Keratinocyte (primary cell): ENCODE measurements around the gene TUBA1B. TPM values are rescaled to one million over a fixed set of nuclear protein-coding genes. Genes with fewer than 3 reads are reported as not detected.

Experiments
- DNase-seq: peaks from one replicate; pipeline ENCODE4 v3.0.0-alpha.2; 2011; ENCODE audit warnings: low read depth, missing footprints, low spot score
- FAIRE-seq: peaks from 2 replicates; lab custom pipeline; 2011; peaks lifted over from hg19 to GRCh38; lab: Jason Lieb, UNC
- H2AFZ ChIP-seq: 2 replicates; pipeline ENCODE4 v1.6.0; 2012; ENCODE audit warnings: low read length, control low read depth, inconsistent platforms; ENCODE audit not compliant: control insufficient read depth
- H3K27ac ChIP-seq: 2 replicates; pipeline ENCODE4 v1.5.1; 2011; ENCODE audit warnings: low read length; ENCODE audit not compliant: control insufficient read depth, insufficient read depth
- H3K27me3 ChIP-seq: 3 replicates; pipeline ENCODE4 v1.6.0; 2011; ENCODE audit warnings: low read length; ENCODE audit not compliant: control insufficient read depth, insufficient read depth; ENCODE audit errors: extremely low read depth
- H3K36me3 ChIP-seq, 2 experiments: 2 replicates in 1 of 2; 3 replicates in 1 of 2; pipeline ENCODE4 v1.5.1; 2011; ENCODE audit warnings: low read length in 2 of 2, mild to moderate bottlenecking in 1 of 2; ENCODE audit not compliant: control insufficient read depth in 2 of 2, insufficient read depth in 2 of 2; ENCODE audit errors: extremely low read depth in 1 of 2
- H3K4me1 ChIP-seq: 3 replicates; pipeline ENCODE4 v1.5.1; 2011; ENCODE audit warnings: low read length; ENCODE audit not compliant: control insufficient read depth, insufficient read depth; ENCODE audit errors: extremely low read depth
- H3K4me2 ChIP-seq: 3 replicates; pipeline ENCODE4 v1.6.0; 2011; ENCODE audit warnings: low read depth, low read length; ENCODE audit not compliant: control insufficient read depth, insufficient read depth; ENCODE audit errors: extremely low read depth
- H3K4me3 ChIP-seq, 3 experiments: fragments of 200-600 bp in 1 of 3; sonication (generic) in 1 of 3; 2 replicates in 2 of 3; 3 replicates in 1 of 3; pipeline ENCODE4 v1.5.1; 2011 to 2016; ENCODE audit warnings: low read length in 3 of 3, mild to moderate bottlenecking in 3 of 3, control low read depth in 2 of 3, inconsistent platforms in 1 of 3, low read depth in 1 of 3, mixed read lengths in 1 of 3, mixed run types in 1 of 3, moderate library complexity in 1 of 3; ENCODE audit not compliant: control insufficient read depth in 2 of 3, insufficient read depth in 2 of 3; ENCODE audit errors: extremely low read depth in 1 of 3
- H3K79me2 ChIP-seq: 2 replicates; pipeline ENCODE4 v1.6.0; 2012; ENCODE audit warnings: low read length; ENCODE audit not compliant: control insufficient read depth, insufficient read depth
- H3K9ac ChIP-seq: 3 replicates; pipeline ENCODE4 v1.6.0; 2011; ENCODE audit warnings: low read length; ENCODE audit not compliant: control insufficient read depth, insufficient read depth; ENCODE audit errors: extremely low read depth
- H3K9me1 ChIP-seq: 3 replicates; pipeline ENCODE4 v1.6.0; 2011; ENCODE audit warnings: low read length; ENCODE audit not compliant: control insufficient read depth, insufficient read depth; ENCODE audit errors: extremely low read depth
- H3K9me3 ChIP-seq: 2 replicates; pipeline ENCODE4 v1.5.1; 2012; ENCODE audit warnings: low read depth, low read length; ENCODE audit not compliant: control insufficient read depth
- H4K20me1 ChIP-seq: 3 replicates; pipeline ENCODE4 v1.6.0; 2011; ENCODE audit warnings: low read length; ENCODE audit not compliant: control insufficient read depth, insufficient read depth; ENCODE audit errors: extremely low read depth
- CTCF ChIP-seq, 3 experiments: IDR thresholded peaks in 1 of 3; conservative IDR thresholded peaks in 1 of 3; optimal IDR thresholded peaks in 1 of 3; 2 replicates in 2 of 3; 3 replicates in 1 of 3; pipeline versions ENCODE3 to v1.5.1; 2011; ENCODE audit warnings: low read length in 3 of 3, mild to moderate bottlenecking in 3 of 3, moderate library complexity in 2 of 3, control low read depth in 1 of 3, inconsistent platforms in 1 of 3; ENCODE audit not compliant: insufficient read depth in 2 of 3; ENCODE audit errors: extremely low read depth in 1 of 3
- EZH2 ChIP-seq: IDR thresholded peaks from one replicate; pipeline ENCODE4 v1.6.1; 2012; ENCODE audit warnings: inconsistent platforms, mild to moderate bottlenecking, low read length, moderate library complexity
- dilution Hi-C: fragments of 300-500 bp; cut with MboI; formaldehyde crosslinking; loops from one replicate; pipeline ENCODE4 v1.7.0; 2020; ENCODE audit warnings: low sequenced_read_pairs; ENCODE audit not compliant: extremely low pct_ligation_motif_present
- polyA plus RNA-seq, 5 experiments: library from polyadenylated mRNA; depleted of rRNA in 3 of 5; stranded (reverse) in 3 of 5; stranded (forward) in 1 of 5; unstranded in 1 of 5; fragments of >200 nt; gene quantifications; 1 replicate in 1 of 5; 2 replicates in 3 of 5; 3 replicates in 1 of 5; pipeline versions ENCODE4 v1.2.1 to v1.2.3, GENCODE V29; 2011 to 2012; ENCODE audit warnings: missing spikeins in 2 of 5, low read depth in 1 of 5, low replicate concordance in 1 of 5

The TUBA1B gene
- polyA plus RNA-seq, 1 donor (not counting 4 experiments of a cell fraction or from before 2014, with no cell fraction given), result 2,055 TPM

GRCh38 chr12:49088932-49089330, 42.3 kb downstream of the TUBA1B start:
- no peak for TF ChIP-seq CTCF (optimal IDR thresholded peaks at IDR 0.05 in 1 of 3, IDR thresholded peaks at IDR 0.05 in 1 of 3, conservative IDR thresholded peaks at IDR 0.05 in 1 of 3; ENCODE audit: extremely low read depth in 1 of 3, insufficient read depth in 2 of 3, low read length in 3 of 3)
- no peak for TF ChIP-seq EZH2
- H3K27me3 ChIP-seq, result peaks cover 57% of the 10 kb centered on the region
- no peak for DNase-seq
- H3K4me1 ChIP-seq, result peaks cover 14% of the 10 kb centered on the region
- H4K20me1 ChIP-seq, result no peaks in the 10 kb centered on the region
- no peaks in the 10 kb centered on the region for H3K9me3 ChIP-seq
- no peak for FAIRE-seq
- H3K9ac ChIP-seq, result no peak overlapping the region
- H3K79me2 ChIP-seq, result no peaks in the 10 kb centered on the region
- no peak overlapping the region for H3K4me3 ChIP-seq
- H3K27ac ChIP-seq, result no peak overlapping the region
- no peak overlapping the region for H2AFZ ChIP-seq
- H3K4me2 ChIP-seq, result no peak overlapping the region
- dilution Hi-C loops, result no loop called here
- H3K9me1 ChIP-seq, result no peaks in the 10 kb centered on the region
- H3K36me3 ChIP-seq, result no peaks in the 10 kb centered on the region

- Histone ChIP-seq H3K27me3 (peaks cover 51% of the 10 kb centered on the region), H3K9ac (no peak overlapping the region), H3K27ac (no peak overlapping the region), H3K4me3 (no peak overlapping the region), H3K79me2 (no peaks in the 10 kb centered on the region), H4K20me1 (no peaks in the 10 kb centered on the region), H2AFZ (no peak overlapping the region), H3K9me3 (no peaks in the 10 kb centered on the region), H3K36me3 (no peaks in the 10 kb centered on the region), H3K4me2 (peak overlapping the region; percentile 14), H3K9me1 (no peaks in the 10 kb centered on the region), H3K4me1 (peaks cover 14% of the 10 kb centered on the region)
- dilution Hi-C loops, result no loop called here
- TF ChIP-seq CTCF (optimal IDR thresholded peaks at IDR 0.05 in 1 of 3, IDR thresholded peaks at IDR 0.05 in 1 of 3, conservative IDR thresholded peaks at IDR 0.05 in 1 of 3; ENCODE audit: extremely low read depth in 1 of 3, insufficient read depth in 2 of 3, low read length in 3 of 3), result peak; percentile 89 to 93 (median 91)
- TF ChIP-seq EZH2, result peak; percentile 27
- peak; percentile 52 for FAIRE-seq
- DNase-seq, result peak; percentile 92
Observed at GRCh38 chr12:49088150-49088931, 42.9 kb downstream of the TUBA1B start.
